A673 (cell line): ENCODE measurements around the gene H2BK1. TPM values are rescaled to one million over a fixed set of nuclear protein-coding genes. Genes with fewer than 3 reads are reported as not detected.

Experiments used
- BruUV-seq: library from RNA; stranded (reverse); fragments of 400-500 nt; replicated peaks from 2 replicates; lab custom pipeline; 2021; lab: Mats Ljungman, UMichigan
- CTCF ChIA-PET: fragments of 300-600 bp; sonication (Branson Sonifier 250); formaldehyde crosslinking; loops from one replicate; lab custom pipeline; 2022; ENCODE audit warnings: antibody characterized with exemption; lab: Charles Lee
- POLR2A ChIA-PET: fragments of 300-600 bp; sonication (Branson Sonifier 250); formaldehyde crosslinking; loops from one replicate; lab custom pipeline; 2022; ENCODE audit warnings: antibody characterized with exemption; ENCODE audit not compliant: low non-redundant PET; lab: Charles Lee
- DNase-seq: peaks from one replicate; pipeline ENCODE4 v3.0.0-alpha.2; 2015; ENCODE audit warnings: low spot score
- H3K27ac ChIP-seq: fragments of 200-600 bp; sonication (generic); 2 replicates; pipeline ENCODE4 v1.5.1; 2016; ENCODE audit warnings: mixed run types, low read depth, mild to moderate bottlenecking, mixed read lengths, antibody characterized with exemption, low read length; ENCODE audit not compliant: poor library complexity, severe bottlenecking
- H3K27me3 ChIP-seq: fragments of 200-600 bp; sonication (generic); replicated peaks from 2 replicates; pipeline ENCODE4 v1.6.1; 2017; ENCODE audit warnings: mixed run types, low read depth, mild to moderate bottlenecking, mixed read lengths, antibody characterized with exemption, low read length; ENCODE audit not compliant: insufficient read depth, poor library complexity
- H3K36me3 ChIP-seq: fragments of 200-600 bp; sonication (generic); 2 replicates; pipeline ENCODE4 v1.6.1; 2016; ENCODE audit warnings: mixed run types, mild to moderate bottlenecking, mixed read lengths, antibody characterized with exemption, low read length; ENCODE audit not compliant: insufficient read depth, poor library complexity, severe bottlenecking
- H3K4me1 ChIP-seq: fragments of 200-600 bp; sonication (generic); 2 replicates; pipeline ENCODE4 v1.6.1; 2017; ENCODE audit warnings: mixed run types, mild to moderate bottlenecking, mixed read lengths, antibody characterized with exemption, low read length; ENCODE audit not compliant: insufficient read depth, poor library complexity, severe bottlenecking
- H3K4me3 ChIP-seq: fragments of 200-600 bp; sonication (generic); 2 replicates; pipeline ENCODE4 v1.5.1; 2016; ENCODE audit warnings: low read depth, mixed run types, mild to moderate bottlenecking, mixed read lengths, low read length; ENCODE audit not compliant: poor library complexity, severe bottlenecking
- H3K9me3 ChIP-seq: fragments of 200-600 bp; sonication (generic); 2 replicates; pipeline ENCODE4 v1.6.1; 2016; ENCODE audit warnings: mixed run types, low read depth, mild to moderate bottlenecking, mixed read lengths, antibody characterized with exemption, low read length; ENCODE audit not compliant: poor library complexity, severe bottlenecking
- EZH2 ChIP-seq: fragments of 200-600 bp; sonication (generic); IDR thresholded peaks from 2 replicates; pipeline ENCODE4 v1.6.1; 2017; ENCODE audit warnings: borderline replicate concordance, low read depth, mild to moderate bottlenecking, mixed read lengths, antibody characterized with exemption, low read length; ENCODE audit not compliant: poor library complexity, severe bottlenecking
- intact Hi-C: fragments of 100-400 bp; cut with micrococcal nuclease; formaldehyde crosslinking; loops from one replicate; pipeline ENCODE4 v1.10.0; 2022; ENCODE audit not compliant: unreplicated experiment
- total RNA-seq: library from RNA; stranded (reverse); gene quantifications from 2 replicates; pipeline ENCODE4 v1.2.3, GENCODE V29; 2021
- TF ChIP-seq, protein P1 (sequence below): fragments of 300-800, 200-600 bp; sonication (generic); conservative IDR thresholded peaks from 2 replicates; pipeline ENCODE4 v1.5.1; 2017; ENCODE audit warnings: low read depth, mild to moderate bottlenecking, antibody characterized with exemption, low read length, moderate library complexity, mixed read lengths

The H2BK1 gene
- total RNA-seq, 1 experiment from 2014 or later = not detected

GRCh38 chr7:151249034-151249731 is 38.9 kb upstream of the H2BK1 start:
- CTCF ChIA-PET = no interaction called here
- H3K27me3 ChIP-seq = no peaks in the 10 kb centered on the region
- no peaks in the 10 kb centered on the region for H3K9me3 ChIP-seq
- POLR2A ChIA-PET = no interaction called here
- TF ChIP-seq, protein P1, sequence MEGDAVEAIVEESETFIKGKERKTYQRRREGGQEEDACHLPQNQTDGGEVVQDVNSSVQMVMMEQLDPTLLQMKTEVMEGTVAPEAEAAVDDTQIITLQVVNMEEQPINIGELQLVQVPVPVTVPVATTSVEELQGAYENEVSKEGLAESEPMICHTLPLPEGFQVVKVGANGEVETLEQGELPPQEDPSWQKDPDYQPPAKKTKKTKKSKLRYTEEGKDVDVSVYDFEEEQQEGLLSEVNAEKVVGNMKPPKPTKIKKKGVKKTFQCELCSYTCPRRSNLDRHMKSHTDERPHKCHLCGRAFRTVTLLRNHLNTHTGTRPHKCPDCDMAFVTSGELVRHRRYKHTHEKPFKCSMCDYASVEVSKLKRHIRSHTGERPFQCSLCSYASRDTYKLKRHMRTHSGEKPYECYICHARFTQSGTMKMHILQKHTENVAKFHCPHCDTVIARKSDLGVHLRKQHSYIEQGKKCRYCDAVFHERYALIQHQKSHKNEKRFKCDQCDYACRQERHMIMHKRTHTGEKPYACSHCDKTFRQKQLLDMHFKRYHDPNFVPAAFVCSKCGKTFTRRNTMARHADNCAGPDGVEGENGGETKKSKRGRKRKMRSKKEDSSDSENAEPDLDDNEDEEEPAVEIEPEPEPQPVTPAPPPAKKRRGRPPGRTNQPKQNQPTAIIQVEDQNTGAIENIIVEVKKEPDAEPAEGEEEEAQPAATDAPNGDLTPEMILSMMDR = no peak
- no peak for TF ChIP-seq EZH2
- H3K27ac ChIP-seq = peak overlapping the region; percentile 80
- intact Hi-C loops = loop anchor here (2.0 kb wide), 1 partner anchor 54 kb away; no protein-coding TSS in a partner anchor
- peak; percentile 78 for DNase-seq
- H3K4me3 ChIP-seq = peak overlapping the region; percentile 68
- H3K36me3 ChIP-seq = no peaks in the 10 kb centered on the region
- H3K4me1 ChIP-seq = peaks cover 68% of the 10 kb centered on the region
- no TSS peak for BruUV-seq

DNA sequence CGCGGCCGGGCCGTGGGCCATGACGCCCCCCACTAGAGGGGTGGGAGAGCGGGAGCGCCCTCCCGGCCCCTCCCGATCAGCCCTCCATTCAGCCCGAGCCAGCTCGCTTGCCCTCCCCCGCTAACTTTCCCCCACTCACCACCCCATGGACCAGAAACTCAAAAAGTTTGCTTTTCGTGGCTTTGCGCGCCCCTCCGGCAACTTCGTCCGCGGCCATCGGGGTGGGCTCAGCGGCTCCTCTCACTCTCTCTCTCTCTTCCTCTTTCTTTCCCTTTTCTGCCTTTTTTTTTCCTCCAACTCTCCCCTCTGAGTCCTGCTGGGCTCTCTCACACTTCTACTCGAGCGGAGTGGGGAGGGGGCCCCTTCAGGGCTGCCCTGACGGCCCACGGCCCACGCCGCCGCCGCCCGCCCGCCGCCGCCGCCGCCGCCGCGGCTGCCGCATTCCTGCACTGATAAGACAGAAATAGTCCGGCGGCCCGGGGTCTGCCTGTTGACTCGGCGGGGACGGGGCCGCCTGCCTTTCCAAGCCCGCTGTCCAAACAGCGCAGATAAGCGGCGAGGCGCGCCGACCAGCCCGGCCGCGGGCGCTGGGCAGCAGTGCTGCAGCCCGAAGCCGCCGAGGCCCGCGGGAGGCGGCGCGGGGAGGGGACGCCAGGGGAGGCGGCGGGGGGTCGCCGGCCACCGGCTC is 38.2 kb upstream of the H2BK1 start, which contains the start of gene SMARCD3:
Gene SMARCD3, minus strand, starts transcription at position 349 of the 688 bp plus-strand sequence. Its CDS starts 132 bp downstream, at position 217.
- no peaks in the 10 kb centered on the region for H3K36me3 ChIP-seq
- no peaks in the 10 kb centered on the region for H3K27me3 ChIP-seq
- peaks cover 75% of the 10 kb centered on the region for H3K4me1 ChIP-seq
- H3K9me3 ChIP-seq = no peaks in the 10 kb centered on the region
- ChIA-PET POLR2A (no interaction called here), CTCF (no interaction called here)
- peak; percentile 85 for DNase-seq
- TF ChIP-seq, protein P1 = no peak
- no peak for TF ChIP-seq EZH2
- intact Hi-C loops = loop anchor here (2.0 kb wide), 1 partner anchor 54 kb away; no protein-coding TSS in a partner anchor
- peak within 1 kb of the TSS; percentile 80 for H3K27ac ChIP-seq
- peak within 1 kb of the TSS; percentile 68 for H3K4me3 ChIP-seq
- BruUV-seq = no TSS peak

- no TSS peak for BruUV-seq
- POLR2A ChIA-PET = no interaction called here
- Histone ChIP-seq H3K27me3 (no peaks in the 10 kb centered on the region), H3K9me3 (no peaks in the 10 kb centered on the region), H3K4me1 (peaks cover 78% of the 10 kb centered on the region), H3K36me3 (no peaks in the 10 kb centered on the region), H3K27ac (peak overlapping the region; percentile 80), H3K4me3 (peak overlapping the region; percentile 68)
- CTCF ChIA-PET = interaction anchor here (0.5 kb wide), 1 partner anchor 122 kb away, joined by 3 read pairs; no protein-coding TSS in a partner anchor
- TF ChIP-seq, protein P1 = no peak
- TF ChIP-seq EZH2 = no peak
- DNase-seq = no peak
- intact Hi-C loops = loop anchor here (2.0 kb wide), 1 partner anchor 55 kb away; no protein-coding TSS in a partner anchor
These were observed 37.5 kb upstream of the H2BK1 start for GRCh38 chr7:151247611-151248345.
